SJSA1 (cell line): ENCODE measurements around the gene COL23A1. TPM values are rescaled to one million over a fixed set of nuclear protein-coding genes. Genes with fewer than 3 reads are reported as not detected.
A peak's percentile ranks its signal among the peaks of the same experiment; 100 is the strongest.
"Not testable (repeated sequence)": the region's sequence is repeated elsewhere in the genome, so short reads cannot be mapped to it uniquely, and the experiment has no call there.

Source experiments
- DNase-seq, 2 experiments: peaks; one replicate each; pipeline ENCODE4 v3.0.0-alpha.2; 2015 to 2020; ENCODE audit warnings: low spot score in 2 of 2, low read depth in 1 of 2
- H3K27ac ChIP-seq: fragments of 250-450 bp; sonication (Bioruptor Pico); 2 replicates; pipeline ENCODE4 v1.5.1; 2020; ENCODE audit warnings: mild to moderate bottlenecking, moderate library complexity
- H3K27me3 ChIP-seq: fragments of 250-450 bp; sonication (Bioruptor Pico); replicated peaks from 2 replicates; pipeline ENCODE4 v1.5.1; 2020; ENCODE audit warnings: mild to moderate bottlenecking, moderate library complexity
- H3K36me3 ChIP-seq: fragments of 250-450 bp; sonication (Bioruptor Pico); 2 replicates; pipeline ENCODE4 v1.5.1; 2020; ENCODE audit warnings: mild to moderate bottlenecking
- H3K4me1 ChIP-seq: fragments of 250-450 bp; sonication (Bioruptor Pico); replicated peaks from 2 replicates; pipeline ENCODE4 v1.6.1; 2021; ENCODE audit warnings: mild to moderate bottlenecking
- H3K4me3 ChIP-seq: fragments of 250-450 bp; sonication (Bioruptor Pico); 2 replicates; pipeline ENCODE4 v1.5.1; 2020; ENCODE audit warnings: mild to moderate bottlenecking
- H3K9me3 ChIP-seq: fragments of 250-450 bp; sonication (Bioruptor Pico); replicated peaks from 2 replicates; pipeline ENCODE4 v1.5.1; 2020; ENCODE audit warnings: mild to moderate bottlenecking
- total RNA-seq: library from RNA; depleted of rRNA; stranded (reverse); fragments of >200 nt; shearing (Covaris generic); gene quantifications from 2 replicates; pipeline ENCODE4 v1.2.3, GENCODE V29; 2014

COL23A1 gene
- total RNA-seq, 1 experiment from 2014 or later, result not detected

- Histone ChIP-seq H3K27me3 (no peaks in the 10 kb centered on the region), H3K4me1 (no peaks in the 10 kb centered on the region), H3K36me3 (no peaks in the 10 kb centered on the region), H3K4me3 (no peak overlapping the region), H3K27ac (no peak overlapping the region), H3K9me3 (peaks cover 9% of the 10 kb centered on the region)
- DNase-seq, result no peak
Measured at GRCh38 chr5:178240766-178241165, 349.4 kb downstream of the COL23A1 start.

DNA sequence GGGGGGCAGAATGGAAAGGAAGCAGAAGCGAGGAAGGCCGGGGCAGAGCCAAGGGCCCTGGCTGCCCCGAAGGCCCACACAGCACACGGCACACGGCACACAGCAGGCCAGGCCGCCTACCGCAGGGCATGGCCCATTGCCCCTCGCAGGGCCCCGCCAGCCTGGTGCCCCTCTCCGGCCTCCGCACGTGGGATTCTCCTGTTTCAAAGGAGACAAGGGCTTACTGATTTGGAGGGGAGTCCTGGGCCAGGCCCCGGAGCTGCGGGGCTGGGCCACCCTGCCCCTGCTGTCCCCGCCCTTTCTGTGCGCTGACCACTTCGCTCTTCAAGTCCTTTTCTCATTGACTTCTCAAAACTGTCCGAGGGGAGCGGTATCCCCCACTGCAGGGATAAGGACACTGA is 349.9 kb downstream of the COL23A1 start:
- H3K4me1 ChIP-seq, result no peaks in the 10 kb centered on the region

GRCh38 chr5:178239626-178240301 is 350.4 kb downstream of the COL23A1 start:
- DNase-seq, H3K27ac ChIP-seq, H3K4me1 ChIP-seq, H3K27me3 ChIP-seq, H3K9me3 ChIP-seq, H3K4me3 ChIP-seq, H3K36me3 ChIP-seq: not testable (repeated sequence)

More for the DNA sequence above, 349.9 kb downstream of the COL23A1 start:
- Histone ChIP-seq H3K36me3 (no peaks in the 10 kb centered on the region), H3K9me3 (peaks cover 9% of the 10 kb centered on the region), H3K27me3 (no peaks in the 10 kb centered on the region), H3K4me3 (no peak overlapping the region), H3K27ac (no peak overlapping the region)
- no peak for DNase-seq

- Histone ChIP-seq H3K36me3 (no peaks in the 10 kb centered on the region), H3K4me1 (no peaks in the 10 kb centered on the region), H3K27ac (no peak overlapping the region)
Measured at GRCh38 chr5:178238711-178239592, 351.2 kb downstream of the COL23A1 start.

GRCh38 chr5:178238313-178238635 is 351.9 kb downstream of the COL23A1 start:
- no peak for DNase-seq
- Histone ChIP-seq H3K4me3 (no peak overlapping the region), H3K27ac (no peak overlapping the region)

More at GRCh38 chr5:178238711-178239592, 351.2 kb downstream of the COL23A1 start:
- DNase-seq, result no peak
- H3K4me3 ChIP-seq, result no peak overlapping the region
- no peaks in the 10 kb centered on the region for H3K27me3 ChIP-seq
- peaks cover 9% of the 10 kb centered on the region for H3K9me3 ChIP-seq

DNA sequence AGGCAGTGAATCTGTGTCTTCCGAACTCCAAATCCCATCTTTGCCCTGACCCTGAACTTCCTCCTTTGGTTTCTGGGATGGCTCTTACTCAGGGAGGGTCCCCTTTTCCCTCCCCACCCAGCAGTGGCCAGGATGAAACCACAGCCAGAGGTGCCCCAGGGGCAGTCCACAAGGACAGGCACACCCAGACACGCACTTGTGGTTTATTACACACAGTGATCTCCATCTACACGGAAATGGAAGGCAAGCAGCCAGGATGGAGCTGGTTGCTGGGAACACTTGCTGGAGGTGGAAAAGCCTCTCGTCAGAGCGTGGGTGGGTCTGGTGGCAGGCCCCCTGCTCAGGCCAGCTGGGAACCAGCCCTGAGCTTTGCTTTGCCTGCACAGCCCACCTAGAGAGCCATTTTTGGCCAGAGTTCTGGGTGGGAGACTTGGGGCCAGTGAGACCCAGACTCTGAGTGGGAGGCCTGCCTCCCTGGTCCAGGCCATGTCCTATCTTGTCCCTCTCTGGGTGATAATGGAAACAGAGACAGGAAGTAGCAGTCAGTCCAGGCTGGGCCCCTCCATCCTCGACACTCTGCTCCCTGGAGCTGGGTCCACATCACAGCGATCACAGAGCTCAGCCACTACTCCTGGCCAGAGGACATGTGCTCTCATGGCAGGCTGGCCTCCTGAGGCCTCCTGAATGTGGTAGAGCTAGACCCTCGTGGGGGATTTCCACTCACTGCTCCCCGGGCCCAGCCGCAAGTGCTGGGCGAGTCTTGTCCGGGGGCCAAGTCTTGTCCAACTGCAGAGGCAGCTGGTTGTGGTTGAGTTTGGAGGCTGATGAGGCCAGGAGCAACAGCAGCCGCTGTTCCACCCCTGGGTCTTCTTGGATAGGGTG is 352.5 kb downstream of the COL23A1 start:
- Histone ChIP-seq H3K27me3 (no peaks in the 10 kb centered on the region), H3K27ac (no peak overlapping the region), H3K4me1 (peaks cover 4% of the 10 kb centered on the region), H3K9me3 (peaks cover 4% of the 10 kb centered on the region), H3K36me3 (no peaks in the 10 kb centered on the region), H3K4me3 (no peak overlapping the region)
- no peak for DNase-seq

More at GRCh38 chr5:178238313-178238635, 351.9 kb downstream of the COL23A1 start:
- Histone ChIP-seq H3K36me3 (no peaks in the 10 kb centered on the region), H3K9me3 (peaks cover 9% of the 10 kb centered on the region), H3K27me3 (no peaks in the 10 kb centered on the region), H3K4me1 (no peaks in the 10 kb centered on the region)

GRCh38 chr5:178236679-178237078 is 353.5 kb downstream of the COL23A1 start:
- no peaks in the 10 kb centered on the region for H3K27me3 ChIP-seq
- no peak overlapping the region for H3K27ac ChIP-seq
- peaks cover 3% of the 10 kb centered on the region; the same call in 1 of the 2 replicates for H3K9me3 ChIP-seq
- no peak overlapping the region for H3K4me3 ChIP-seq
- H3K4me1 ChIP-seq, result peaks cover 12% of the 10 kb centered on the region
- no peak for DNase-seq
- H3K36me3 ChIP-seq, result peaks cover 9% of the 10 kb centered on the region

DNA sequence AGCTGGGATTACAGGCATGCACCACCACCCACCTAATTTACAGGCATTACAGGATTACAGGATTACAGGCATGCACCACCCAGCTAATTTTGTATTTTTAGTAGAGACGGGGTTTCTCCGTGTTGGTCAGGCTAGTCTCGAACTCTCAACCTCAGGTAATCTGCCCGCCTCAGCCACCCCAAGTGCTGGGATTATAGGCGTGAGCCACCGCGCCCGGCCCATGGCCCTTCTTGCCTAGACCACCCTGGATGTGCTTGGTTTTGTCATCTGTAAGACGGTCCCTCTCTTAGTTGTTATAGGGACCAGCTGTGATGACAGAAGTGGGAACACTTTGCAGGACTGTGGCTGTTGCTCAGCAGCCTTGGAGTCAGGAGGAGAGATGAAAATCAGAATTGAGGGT is 354.1 kb downstream of the COL23A1 start:
- no peaks in the 10 kb centered on the region for H3K27me3 ChIP-seq
- no peak overlapping the region for H3K4me3 ChIP-seq
- peaks cover 14% of the 10 kb centered on the region for H3K36me3 ChIP-seq
- no peak overlapping the region for H3K27ac ChIP-seq
- no peak for DNase-seq
- H3K4me1 ChIP-seq, result peaks cover 17% of the 10 kb centered on the region
- no peaks in the 10 kb centered on the region for H3K9me3 ChIP-seq

DNA sequence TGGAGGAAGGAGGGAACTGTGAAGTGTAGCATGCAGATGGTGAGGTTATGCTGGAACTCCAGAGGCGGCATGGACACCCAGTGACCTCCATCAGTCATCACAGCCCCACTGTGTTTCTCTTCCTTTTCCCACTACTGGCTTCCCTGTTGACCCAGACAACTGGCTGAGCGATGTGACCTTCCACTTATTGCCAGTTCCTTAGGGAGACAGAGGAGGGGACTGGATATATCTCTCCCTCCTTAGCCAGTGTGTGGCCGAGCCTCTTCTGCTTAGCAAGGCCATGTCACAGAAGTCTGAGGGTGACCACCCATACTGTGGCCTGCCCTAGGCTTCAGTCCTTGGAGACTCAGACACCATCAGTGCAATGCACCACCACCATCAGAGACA is 354.6 kb downstream of the COL23A1 start:
- Histone ChIP-seq H3K27ac (no peak overlapping the region), H3K27me3 (no peaks in the 10 kb centered on the region), H3K36me3 (peaks cover 20% of the 10 kb centered on the region), H3K4me1 (peaks cover 20% of the 10 kb centered on the region), H3K4me3 (no peak overlapping the region), H3K9me3 (no peaks in the 10 kb centered on the region)
- DNase-seq, result no peak

GRCh38 chr5:178234750-178235587 is 355.2 kb downstream of the COL23A1 start:
- Histone ChIP-seq H3K27ac (no peak overlapping the region), H3K9me3 (no peaks in the 10 kb centered on the region), H3K4me3 (no peak overlapping the region), H3K4me1 (peaks cover 20% of the 10 kb centered on the region), H3K27me3 (no peaks in the 10 kb centered on the region), H3K36me3 (peaks cover 26% of the 10 kb centered on the region)
- peak; percentile 65 to 75 for DNase-seq

- no peak overlapping the region for H3K4me3 ChIP-seq
- peaks cover 20% of the 10 kb centered on the region for H3K4me1 ChIP-seq
- no peaks in the 10 kb centered on the region for H3K27me3 ChIP-seq
- no peak overlapping the region for H3K27ac ChIP-seq
- DNase-seq, result no peak
- peaks cover 33% of the 10 kb centered on the region for H3K36me3 ChIP-seq
- no peaks in the 10 kb centered on the region for H3K9me3 ChIP-seq
Measured at GRCh38 chr5:178234121-178234749, 356.0 kb downstream of the COL23A1 start.

- DNase-seq, result no peak
- H3K9me3 ChIP-seq, result no peaks in the 10 kb centered on the region
- peak overlapping the region; percentile 81 for H3K4me3 ChIP-seq
- peak overlapping the region; percentile 90 for H3K27ac ChIP-seq
- no peaks in the 10 kb centered on the region for H3K27me3 ChIP-seq
- H3K36me3 ChIP-seq, result peaks cover 45% of the 10 kb centered on the region
- peaks cover 20% of the 10 kb centered on the region for H3K4me1 ChIP-seq
Measured at GRCh38 chr5:178232920-178233429, 357.2 kb downstream of the COL23A1 start.
